ENCODE results near the gene ELN.
"Not testable (repeated sequence)": the region's sequence is repeated elsewhere in the genome, so short reads cannot be mapped to it uniquely, and the experiment has no call there.

The ELN gene

GRCh38 chr7:74040791-74041520 lies 13.0 kb downstream of the ELN start:
- H3K36me3 ChIP-seq (ENCODE audit: control insufficient read depth in 2 of 2, insufficient read depth in 2 of 2, low read length in 2 of 2): no peaks in the 10 kb centered on the region
- H3K9me3 ChIP-seq (ENCODE audit: control insufficient read depth in 2 of 2, low read length in 2 of 2): no peaks in the 10 kb centered on the region
- H3K4me3 ChIP-seq (ENCODE audit: low read length in 2 of 2): no peak overlapping the region
- H3K9ac ChIP-seq (ENCODE audit: low read depth in 1 of 2, low read length in 2 of 2): no peak overlapping the region
- H3K4me1 ChIP-seq (ENCODE audit: control insufficient read depth in 2 of 2, insufficient read depth in 2 of 2, low read length in 2 of 2): peaks cover 0 to 6% of the 10 kb centered on the region in 2 donors
- no peak overlapping the region for H3K27ac ChIP-seq (ENCODE audit: low read depth in 2 of 2, low read length in 2 of 2)
- H3K27me3 ChIP-seq (ENCODE audit: control insufficient read depth in 2 of 2, insufficient read depth in 2 of 2, low read length in 2 of 2): no peaks in the 10 kb centered on the region

GRCh38 chr7:74042746-74043522 lies 15.0 kb downstream of the ELN start:
- Histone ChIP-seq H3K27me3 (ENCODE audit: control insufficient read depth in 2 of 2, insufficient read depth in 2 of 2, low read length in 2 of 2) (no peaks in the 10 kb centered on the region), H3K36me3 (ENCODE audit: control insufficient read depth in 2 of 2, insufficient read depth in 2 of 2, low read length in 2 of 2) (no peaks in the 10 kb centered on the region), H3K9ac (ENCODE audit: low read depth in 1 of 2, low read length in 2 of 2) (peak overlapping the region in 1 of 2 donors; percentile 14), H3K4me3 (ENCODE audit: low read length in 2 of 2) (no peak overlapping the region), H3K4me1 (ENCODE audit: control insufficient read depth in 2 of 2, insufficient read depth in 2 of 2, low read length in 2 of 2) (peaks cover 0 to 6% of the 10 kb centered on the region in 2 donors), H3K9me3 (ENCODE audit: control insufficient read depth in 2 of 2, low read length in 2 of 2) (no peaks in the 10 kb centered on the region), H3K27ac (ENCODE audit: low read depth in 2 of 2, low read length in 2 of 2) (no peak overlapping the region)

GRCh38 chr7:74043523-74043951 lies 15.6 kb downstream of the ELN start:
- Histone ChIP-seq H3K4me1 (ENCODE audit: control insufficient read depth in 2 of 2, insufficient read depth in 2 of 2, low read length in 2 of 2) (peaks cover 0 to 6% of the 10 kb centered on the region in 2 donors), H3K36me3 (ENCODE audit: control insufficient read depth in 2 of 2, insufficient read depth in 2 of 2, low read length in 2 of 2) (no peaks in the 10 kb centered on the region), H3K9ac (ENCODE audit: low read depth in 1 of 2, low read length in 2 of 2) (peak overlapping the region in 1 of 2 donors; percentile 14), H3K27ac (ENCODE audit: low read depth in 2 of 2, low read length in 2 of 2) (no peak overlapping the region), H3K4me3 (ENCODE audit: low read length in 2 of 2) (no peak overlapping the region), H3K27me3 (ENCODE audit: control insufficient read depth in 2 of 2, insufficient read depth in 2 of 2, low read length in 2 of 2) (no peaks in the 10 kb centered on the region), H3K9me3 (ENCODE audit: control insufficient read depth in 2 of 2, low read length in 2 of 2) (no peaks in the 10 kb centered on the region)

- no peaks in the 10 kb centered on the region for H3K9me3 ChIP-seq (ENCODE audit: control insufficient read depth in 2 of 2, low read length in 2 of 2)
- H3K4me1 ChIP-seq (ENCODE audit: control insufficient read depth in 2 of 2, insufficient read depth in 2 of 2, low read length in 2 of 2): peaks cover 0 to 6% of the 10 kb centered on the region in 2 donors
- no peaks in the 10 kb centered on the region for H3K27me3 ChIP-seq (ENCODE audit: control insufficient read depth in 2 of 2, insufficient read depth in 2 of 2, low read length in 2 of 2)
- H3K36me3 ChIP-seq (ENCODE audit: control insufficient read depth in 2 of 2, insufficient read depth in 2 of 2, low read length in 2 of 2): no peaks in the 10 kb centered on the region
- no peak overlapping the region for H3K9ac ChIP-seq (ENCODE audit: low read depth in 1 of 2, low read length in 2 of 2)
- H3K4me3 ChIP-seq (ENCODE audit: low read length in 2 of 2): no peak overlapping the region
- no peak overlapping the region for H3K27ac ChIP-seq (ENCODE audit: low read depth in 2 of 2, low read length in 2 of 2)
These were observed 16.7 kb downstream of the ELN start for GRCh38 chr7:74044366-74045350.

- H3K9me3 ChIP-seq (ENCODE audit: control insufficient read depth in 2 of 2, low read length in 2 of 2); H3K4me1 ChIP-seq (ENCODE audit: control insufficient read depth in 2 of 2, insufficient read depth in 2 of 2, low read length in 2 of 2); H3K36me3 ChIP-seq (ENCODE audit: control insufficient read depth in 2 of 2, insufficient read depth in 2 of 2, low read length in 2 of 2); H3K4me3 ChIP-seq (ENCODE audit: low read length in 2 of 2); H3K9ac ChIP-seq (ENCODE audit: low read depth in 1 of 2, low read length in 2 of 2); H3K27ac ChIP-seq (ENCODE audit: low read depth in 2 of 2, low read length in 2 of 2); H3K27me3 ChIP-seq (ENCODE audit: control insufficient read depth in 2 of 2, insufficient read depth in 2 of 2, low read length in 2 of 2): not testable (repeated sequence)
These were observed 18.6 kb downstream of the ELN start for GRCh38 chr7:74046581-74046980.

GRCh38 chr7:74047804-74048380 lies 19.9 kb downstream of the ELN start:
- H3K9me3 ChIP-seq (ENCODE audit: control insufficient read depth in 2 of 2, low read length in 2 of 2): no peaks in the 10 kb centered on the region
- H3K4me1 ChIP-seq (ENCODE audit: control insufficient read depth in 2 of 2, insufficient read depth in 2 of 2, low read length in 2 of 2): peaks cover 0 to 6% of the 10 kb centered on the region in 2 donors
- H3K9ac ChIP-seq (ENCODE audit: low read depth in 1 of 2, low read length in 2 of 2): no peak overlapping the region
- H3K36me3 ChIP-seq (ENCODE audit: control insufficient read depth in 2 of 2, insufficient read depth in 2 of 2, low read length in 2 of 2): peaks cover 0 to 4% of the 10 kb centered on the region in 2 donors
- no peaks in the 10 kb centered on the region for H3K27me3 ChIP-seq (ENCODE audit: control insufficient read depth in 2 of 2, insufficient read depth in 2 of 2, low read length in 2 of 2)
- no peak overlapping the region for H3K27ac ChIP-seq (ENCODE audit: low read depth in 2 of 2, low read length in 2 of 2)
- H3K4me3 ChIP-seq (ENCODE audit: low read length in 2 of 2): no peak overlapping the region

- no peak overlapping the region for H3K27ac ChIP-seq (ENCODE audit: low read depth in 2 of 2, low read length in 2 of 2)
- no peaks in the 10 kb centered on the region for H3K4me1 ChIP-seq (ENCODE audit: control insufficient read depth in 2 of 2, insufficient read depth in 2 of 2, low read length in 2 of 2)
- no peak overlapping the region for H3K4me3 ChIP-seq (ENCODE audit: low read length in 2 of 2)
- H3K9me3 ChIP-seq (ENCODE audit: control insufficient read depth in 2 of 2, low read length in 2 of 2): no peaks in the 10 kb centered on the region
- no peaks in the 10 kb centered on the region for H3K27me3 ChIP-seq (ENCODE audit: control insufficient read depth in 2 of 2, insufficient read depth in 2 of 2, low read length in 2 of 2)
- H3K36me3 ChIP-seq (ENCODE audit: control insufficient read depth in 2 of 2, insufficient read depth in 2 of 2, low read length in 2 of 2): peaks cover 0 to 4% of the 10 kb centered on the region in 2 donors
- H3K9ac ChIP-seq (ENCODE audit: low read depth in 1 of 2, low read length in 2 of 2): no peak overlapping the region
These were observed 21.1 kb downstream of the ELN start for GRCh38 chr7:74048999-74049599.

- H3K36me3 ChIP-seq (ENCODE audit: control insufficient read depth in 2 of 2, insufficient read depth in 2 of 2, low read length in 2 of 2): peaks cover 0 to 4% of the 10 kb centered on the region in 2 donors
- H3K9ac ChIP-seq (ENCODE audit: low read depth in 1 of 2, low read length in 2 of 2): no peak overlapping the region
- H3K4me1 ChIP-seq (ENCODE audit: control insufficient read depth in 2 of 2, insufficient read depth in 2 of 2, low read length in 2 of 2): no peaks in the 10 kb centered on the region
- H3K27ac ChIP-seq (ENCODE audit: low read depth in 2 of 2, low read length in 2 of 2): no peak overlapping the region
- no peaks in the 10 kb centered on the region for H3K27me3 ChIP-seq (ENCODE audit: control insufficient read depth in 2 of 2, insufficient read depth in 2 of 2, low read length in 2 of 2)
- H3K4me3 ChIP-seq (ENCODE audit: low read length in 2 of 2): no peak overlapping the region
- H3K9me3 ChIP-seq (ENCODE audit: control insufficient read depth in 2 of 2, low read length in 2 of 2): no peaks in the 10 kb centered on the region
These were observed 22.2 kb downstream of the ELN start for GRCh38 chr7:74049997-74050798.

GRCh38 chr7:74051193-74051592 lies 23.2 kb downstream of the ELN start:
- H3K4me1 ChIP-seq (ENCODE audit: control insufficient read depth in 2 of 2, insufficient read depth in 2 of 2, low read length in 2 of 2): no peaks in the 10 kb centered on the region
- no peak overlapping the region for H3K27ac ChIP-seq (ENCODE audit: low read depth in 2 of 2, low read length in 2 of 2)
- no peak overlapping the region for H3K9ac ChIP-seq (ENCODE audit: low read depth in 1 of 2, low read length in 2 of 2)
- no peaks in the 10 kb centered on the region for H3K27me3 ChIP-seq (ENCODE audit: control insufficient read depth in 2 of 2, insufficient read depth in 2 of 2, low read length in 2 of 2)
- H3K36me3 ChIP-seq (ENCODE audit: control insufficient read depth in 2 of 2, insufficient read depth in 2 of 2, low read length in 2 of 2): peaks cover 0 to 4% of the 10 kb centered on the region in 2 donors
- no peaks in the 10 kb centered on the region for H3K9me3 ChIP-seq (ENCODE audit: control insufficient read depth in 2 of 2, low read length in 2 of 2)
- H3K4me3 ChIP-seq (ENCODE audit: low read length in 2 of 2): no peak overlapping the region
